ENCODE results near the gene USP17L19.
"Not testable (repeated sequence)": the region's sequence is repeated elsewhere in the genome, so short reads cannot be mapped to it uniquely, and the experiment has no call there.

USP17L19 gene

DNA sequence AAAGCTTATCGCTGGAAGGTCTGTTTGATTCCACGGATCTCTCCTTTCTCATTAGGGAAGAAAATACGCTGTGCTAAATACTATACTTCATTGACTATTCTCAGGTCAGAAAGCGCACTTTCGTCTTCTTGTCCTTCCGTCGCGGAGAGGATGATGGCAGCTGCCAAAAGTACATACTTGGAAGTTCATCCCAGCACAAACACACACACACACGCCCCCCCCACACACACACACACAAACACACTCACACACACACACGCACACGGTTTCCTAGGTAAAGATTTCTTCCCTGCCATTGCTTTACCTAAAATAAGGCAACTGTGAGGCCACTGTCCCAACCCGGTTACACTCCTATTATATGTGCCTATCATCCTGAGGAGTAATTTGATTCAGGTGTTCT is 14.7 kb upstream of the USP17L19 start:
- DNase-seq; H3K23ac ChIP-seq (ENCODE audit: low read length in 2 of 2); H4K8ac ChIP-seq (ENCODE audit: low read length); H2AFZ ChIP-seq (ENCODE audit: low read depth, low read length); H3K4me1 ChIP-seq (ENCODE audit: control insufficient read depth, insufficient read depth, low read depth, low read length); H3K4me3 ChIP-seq (ENCODE audit: insufficient read depth in 1 of 2, low read depth in 1 of 2, low read length in 2 of 2); H3K18ac ChIP-seq (ENCODE audit: low read depth in 1 of 2, low read length in 2 of 2); H2AK5ac ChIP-seq (ENCODE audit: low read length, severe bottlenecking); H2BK12ac ChIP-seq (ENCODE audit: low read length in 2 of 2); H3K9ac ChIP-seq (ENCODE audit: low read length); H3K14ac ChIP-seq (ENCODE audit: low read length in 2 of 2); H3K4ac ChIP-seq (ENCODE audit: low read depth in 1 of 2, low read length in 2 of 2); H3K27me3 ChIP-seq (ENCODE audit: control insufficient read depth in 1 of 2, insufficient read depth in 1 of 2, low read length in 2 of 2); H2BK5ac ChIP-seq (ENCODE audit: low read depth, low read length, poor library complexity, severe bottlenecking); H2BK120ac ChIP-seq (ENCODE audit: low read depth, low read length); H4K91ac ChIP-seq (ENCODE audit: low read length); H3K27ac ChIP-seq (ENCODE audit: low read length, poor library complexity, severe bottlenecking); H3K36me3 ChIP-seq (ENCODE audit: control insufficient read depth in 1 of 2, insufficient read depth in 2 of 2, low read depth in 1 of 2, low read length in 2 of 2); H3K4me2 ChIP-seq (ENCODE audit: low read length, poor library complexity, severe bottlenecking); H3K79me1 ChIP-seq (replicated peaks; ENCODE audit: low read length, poor library complexity, severe bottlenecking); H2BK15ac ChIP-seq (ENCODE audit: low read depth, poor library complexity, severe bottlenecking); H3K9me3 ChIP-seq (ENCODE audit: control insufficient read depth, low read length): not testable (repeated sequence)
- 81% methylated on average over 9 of the region's 12 CpGs for WGBS

- H3K36me3 ChIP-seq (ENCODE audit: control insufficient read depth in 1 of 2, insufficient read depth in 2 of 2, low read depth in 1 of 2, low read length in 2 of 2); H3K27me3 ChIP-seq (ENCODE audit: control insufficient read depth in 1 of 2, insufficient read depth in 1 of 2, low read length in 2 of 2); H3K14ac ChIP-seq (ENCODE audit: low read length in 2 of 2); H3K9ac ChIP-seq (ENCODE audit: low read length); H3K4ac ChIP-seq (ENCODE audit: low read depth in 1 of 2, low read length in 2 of 2); H3K23ac ChIP-seq (ENCODE audit: low read length in 2 of 2); H3K4me1 ChIP-seq (ENCODE audit: control insufficient read depth, insufficient read depth, low read depth, low read length); H3K4me2 ChIP-seq (ENCODE audit: low read length, poor library complexity, severe bottlenecking); H4K8ac ChIP-seq (ENCODE audit: low read length); H3K4me3 ChIP-seq (ENCODE audit: insufficient read depth in 1 of 2, low read depth in 1 of 2, low read length in 2 of 2); H2AK5ac ChIP-seq (ENCODE audit: low read length, severe bottlenecking); H2BK120ac ChIP-seq (ENCODE audit: low read depth, low read length); H3K9me3 ChIP-seq (ENCODE audit: control insufficient read depth, low read length); H4K91ac ChIP-seq (ENCODE audit: low read length); H3K27ac ChIP-seq (ENCODE audit: low read length, poor library complexity, severe bottlenecking); H2BK5ac ChIP-seq (ENCODE audit: low read depth, low read length, poor library complexity, severe bottlenecking); H3K79me1 ChIP-seq (replicated peaks; ENCODE audit: low read length, poor library complexity, severe bottlenecking); DNase-seq; H3K18ac ChIP-seq (ENCODE audit: low read depth in 1 of 2, low read length in 2 of 2); H2AFZ ChIP-seq (ENCODE audit: low read depth, low read length); H2BK15ac ChIP-seq (ENCODE audit: low read depth, poor library complexity, severe bottlenecking); H2BK12ac ChIP-seq (ENCODE audit: low read length in 2 of 2): not testable (repeated sequence)
- no CpG with 5 or more reads among the region's 14 CpGs for WGBS
Observed at GRCh38 chr4:9243579-9243978, 9.6 kb upstream of the USP17L19 start, which contains the start of gene USP17L17. USP17L17 (plus strand) TSS chr4:9243879; CDS start chr4:9243879, 0 bp downstream.

DNA sequence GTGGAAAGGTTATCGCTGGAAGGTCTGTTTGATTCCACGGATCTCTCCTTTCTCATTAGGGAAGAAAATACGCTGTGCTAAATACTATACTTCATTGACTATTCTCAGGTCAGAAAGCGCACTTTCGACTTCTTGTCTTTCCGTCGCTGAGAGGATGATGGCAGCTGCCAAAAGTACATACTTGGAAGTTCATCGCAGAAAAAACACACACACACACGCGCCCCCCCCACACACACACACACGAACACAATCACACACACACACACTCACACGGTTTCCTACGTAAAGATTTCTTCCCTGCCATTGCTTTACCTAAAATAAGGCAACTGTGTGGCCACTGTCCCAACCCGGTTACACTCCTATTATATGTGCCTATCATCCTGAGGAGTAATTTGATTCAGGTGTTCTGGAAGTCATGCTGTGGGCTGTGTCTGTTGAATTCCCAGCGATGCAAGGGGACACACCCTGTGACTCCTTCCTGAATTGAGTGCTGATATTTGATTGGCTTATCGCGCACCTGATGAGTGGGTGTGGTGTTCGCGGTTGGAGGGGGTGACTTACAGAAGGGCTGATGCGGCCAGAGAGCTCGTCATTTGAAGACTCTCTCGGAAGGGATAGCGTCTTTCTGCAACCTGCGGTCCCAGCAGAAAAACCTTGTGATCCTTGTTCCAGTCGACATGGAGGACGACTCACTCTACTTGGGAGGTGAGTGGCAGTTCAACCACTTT is 5.1 kb upstream of the USP17L19 start, which contains the start of gene USP17L18:
Gene USP17L18, plus strand, starts transcription at position 678 of the 728 bp plus-strand sequence. Its CDS starts 0 bp downstream, at position 678.
- H4K8ac ChIP-seq (ENCODE audit: low read length); H2BK5ac ChIP-seq (ENCODE audit: low read depth, low read length, poor library complexity, severe bottlenecking); H3K4me1 ChIP-seq (ENCODE audit: control insufficient read depth, insufficient read depth, low read depth, low read length); H3K14ac ChIP-seq (ENCODE audit: low read length in 2 of 2); H3K36me3 ChIP-seq (ENCODE audit: control insufficient read depth in 1 of 2, insufficient read depth in 2 of 2, low read depth in 1 of 2, low read length in 2 of 2); H3K23ac ChIP-seq (ENCODE audit: low read length in 2 of 2); H2BK120ac ChIP-seq (ENCODE audit: low read depth, low read length); H2AK5ac ChIP-seq (ENCODE audit: low read length, severe bottlenecking); H3K79me1 ChIP-seq (replicated peaks; ENCODE audit: low read length, poor library complexity, severe bottlenecking); DNase-seq; H2AFZ ChIP-seq (ENCODE audit: low read depth, low read length); H3K27ac ChIP-seq (ENCODE audit: low read length, poor library complexity, severe bottlenecking); H3K4me3 ChIP-seq (ENCODE audit: insufficient read depth in 1 of 2, low read depth in 1 of 2, low read length in 2 of 2); H3K9me3 ChIP-seq (ENCODE audit: control insufficient read depth, low read length); H4K91ac ChIP-seq (ENCODE audit: low read length); H3K18ac ChIP-seq (ENCODE audit: low read depth in 1 of 2, low read length in 2 of 2); H3K27me3 ChIP-seq (ENCODE audit: control insufficient read depth in 1 of 2, insufficient read depth in 1 of 2, low read length in 2 of 2); H2BK15ac ChIP-seq (ENCODE audit: low read depth, poor library complexity, severe bottlenecking); H2BK12ac ChIP-seq (ENCODE audit: low read length in 2 of 2); H3K9ac ChIP-seq (ENCODE audit: low read length); H3K4me2 ChIP-seq (ENCODE audit: low read length, poor library complexity, severe bottlenecking); H3K4ac ChIP-seq (ENCODE audit: low read depth in 1 of 2, low read length in 2 of 2): not testable (repeated sequence)
- 83% methylated on average over 9 of the region's 26 CpGs for WGBS

- not testable (repeated sequence) for H2BK12ac ChIP-seq (ENCODE audit: low read length in 2 of 2); H3K4ac ChIP-seq (ENCODE audit: low read depth in 1 of 2, low read length in 2 of 2); H2AFZ ChIP-seq (ENCODE audit: low read depth, low read length); H2AK5ac ChIP-seq (ENCODE audit: low read length, severe bottlenecking); H3K4me1 ChIP-seq (ENCODE audit: control insufficient read depth, insufficient read depth, low read depth, low read length); H3K18ac ChIP-seq (ENCODE audit: low read depth in 1 of 2, low read length in 2 of 2); H4K8ac ChIP-seq (ENCODE audit: low read length); H3K79me1 ChIP-seq (replicated peaks; ENCODE audit: low read length, poor library complexity, severe bottlenecking); H3K9me3 ChIP-seq (ENCODE audit: control insufficient read depth, low read length); H4K91ac ChIP-seq (ENCODE audit: low read length); H2BK15ac ChIP-seq (ENCODE audit: low read depth, poor library complexity, severe bottlenecking); H3K23ac ChIP-seq (ENCODE audit: low read length in 2 of 2); DNase-seq; H3K14ac ChIP-seq (ENCODE audit: low read length in 2 of 2); H3K4me2 ChIP-seq (ENCODE audit: low read length, poor library complexity, severe bottlenecking); H2BK120ac ChIP-seq (ENCODE audit: low read depth, low read length); H3K27ac ChIP-seq (ENCODE audit: low read length, poor library complexity, severe bottlenecking); H3K9ac ChIP-seq (ENCODE audit: low read length); H3K27me3 ChIP-seq (ENCODE audit: control insufficient read depth in 1 of 2, insufficient read depth in 1 of 2, low read length in 2 of 2); H3K36me3 ChIP-seq (ENCODE audit: control insufficient read depth in 1 of 2, insufficient read depth in 2 of 2, low read depth in 1 of 2, low read length in 2 of 2); H2BK5ac ChIP-seq (ENCODE audit: low read depth, low read length, poor library complexity, severe bottlenecking); H3K4me3 ChIP-seq (ENCODE audit: insufficient read depth in 1 of 2, low read depth in 1 of 2, low read length in 2 of 2)
- WGBS: no CpG with 5 or more reads among the region's 15 CpGs
Observed at GRCh38 chr4:9257824-9258223, 4.6 kb downstream of the USP17L19 start, which contains the start of gene USP17L20. USP17L20 (plus strand) TSS chr4:9258124; CDS start chr4:9258124, 0 bp downstream.

Measured in mesenchymal stem cell (in vitro differentiated cells and primary cell).